SU-DHL-6 (cell line): ENCODE measurements around the gene LONRF2.

Experiments
- H2AFZ ChIP-seq: fragments of 200-600 bp; sonication (generic); 2 replicates; pipeline ENCODE4 v1.6.1; 2014; ENCODE audit warnings: low read depth, mild to moderate bottlenecking, moderate library complexity, mixed read lengths, antibody characterized with exemption, low read length; ENCODE audit not compliant: severe bottlenecking
- H3F3A ChIP-seq: fragments of 200-600 bp; shearing (Covaris generic); 2 replicates; pipeline ENCODE4 v1.6.0; 2016; ENCODE audit warnings: antibody characterized with exemption, mild to moderate bottlenecking; ENCODE audit not compliant: insufficient read depth
- H3K27ac ChIP-seq: fragments of 200-600 bp; sonication (generic); 2 replicates; pipeline ENCODE4 v1.5.1; 2016; ENCODE audit warnings: low read depth, mild to moderate bottlenecking, low read length, moderate library complexity, mixed read lengths
- H3K27me3 ChIP-seq: fragments of 200-600 bp; sonication (generic), shearing (Covaris generic); 2 replicates; pipeline ENCODE4 v1.6.0; 2014; ENCODE audit warnings: mild to moderate bottlenecking, low read length
- H3K36me3 ChIP-seq: fragments of 200-600 bp; sonication (generic); 2 replicates; pipeline ENCODE4 v1.6.1; 2014; ENCODE audit warnings: mild to moderate bottlenecking, low read length, mixed read lengths
- H3K4me2 ChIP-seq: fragments of 300-600, 200-600 bp; shearing (Covaris generic), sonication (generic); 2 replicates; pipeline ENCODE4 v1.6.0; 2014; ENCODE audit warnings: low read length, low read depth, mild to moderate bottlenecking; ENCODE audit not compliant: poor library complexity, severe bottlenecking
- H3K4me3 ChIP-seq: fragments of 200-600 bp; sonication (generic); 2 replicates; pipeline ENCODE4 v1.5.1; 2014; ENCODE audit warnings: antibody characterized with exemption, low read length, mild to moderate bottlenecking, mixed read lengths; ENCODE audit not compliant: insufficient read depth, poor library complexity, severe bottlenecking
- H3K79me2 ChIP-seq: fragments of 200-600 bp; sonication (generic); 2 replicates; pipeline ENCODE4 v1.6.1; 2014; ENCODE audit warnings: mild to moderate bottlenecking, low read length, moderate library complexity; ENCODE audit not compliant: insufficient read depth
- H3K9ac ChIP-seq: fragments of 200-600 bp; sonication (generic); 2 replicates; pipeline ENCODE4 v1.7.0; 2014; ENCODE audit warnings: mild to moderate bottlenecking, low read length
- H3K9me2 ChIP-seq: fragments of 200-600 bp; sonication (generic); replicated peaks from 2 replicates; pipeline ENCODE4 v1.6.1; 2014; ENCODE audit warnings: low read length; ENCODE audit not compliant: insufficient read depth
- H3K9me3 ChIP-seq: fragments of 200-600 bp; sonication (generic); 2 replicates; pipeline ENCODE4 v1.6.1; 2014; ENCODE audit warnings: low read length, mixed read lengths; ENCODE audit not compliant: insufficient read depth
- H4K20me1 ChIP-seq: fragments of 200-600 bp; sonication (generic); 2 replicates; pipeline ENCODE4 v1.6.1; 2014; ENCODE audit warnings: low read depth, mild to moderate bottlenecking, antibody characterized with exemption, low read length, moderate library complexity, mixed read lengths
- CTCF ChIP-seq: fragments of 200-600 bp; sonication (generic); IDR thresholded peaks from one replicate; pipeline ENCODE4 v1.5.1; 2017; ENCODE audit warnings: antibody characterized with exemption, mild to moderate bottlenecking, low read length, moderate library complexity; ENCODE audit not compliant: insufficient read depth, poor library complexity, severe bottlenecking
- EZH2phosphoT487 ChIP-seq: fragments of 200-600 bp; sonication (generic), shearing (Covaris generic); conservative IDR thresholded peaks from 2 replicates; pipeline ENCODE4 v1.6.1; 2018; ENCODE audit warnings: mild to moderate bottlenecking, antibody characterized with exemption, low read length, moderate library complexity, mixed read lengths

Gene LONRF2

GRCh38 chr2:100259106-100259505, 63.2 kb downstream of the LONRF2 start:
- H3K79me2 ChIP-seq: no peaks in the 10 kb centered on the region
- no peaks in the 10 kb centered on the region for H4K20me1 ChIP-seq
- no peak overlapping the region for H3K27ac ChIP-seq
- no peaks in the 10 kb centered on the region for H3F3A ChIP-seq
- no peaks in the 10 kb centered on the region for H3K9me2 ChIP-seq
- no peaks in the 10 kb centered on the region for H3K27me3 ChIP-seq
- H3K4me3 ChIP-seq: no peak overlapping the region
- no peaks in the 10 kb centered on the region for H3K36me3 ChIP-seq
- no peak for TF ChIP-seq CTCF
- no peaks in the 10 kb centered on the region for H3K9me3 ChIP-seq
- H2AFZ ChIP-seq: no peak overlapping the region
- H3K9ac ChIP-seq: no peak overlapping the region
- no peak overlapping the region for H3K4me2 ChIP-seq

DNA sequence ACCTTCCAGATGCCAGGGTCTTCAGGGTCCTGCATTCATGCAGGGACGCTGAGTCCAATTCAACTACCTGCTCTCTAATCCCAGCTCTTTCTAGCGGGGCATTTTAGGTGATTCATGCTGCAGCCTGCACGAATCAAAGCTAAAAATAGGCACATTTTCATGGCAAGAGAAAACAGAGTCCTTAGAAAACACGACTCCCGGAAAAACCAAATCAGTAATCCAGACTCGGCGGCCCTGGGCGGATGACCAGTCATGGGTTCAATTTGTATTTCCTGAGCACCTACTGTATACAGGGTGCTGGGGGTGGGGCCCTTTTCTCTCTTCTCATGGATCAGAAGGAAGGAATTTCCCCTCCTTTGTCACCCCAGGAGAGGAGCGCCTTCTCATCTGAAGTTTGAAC, 64.4 kb downstream of the LONRF2 start:
- no peaks in the 10 kb centered on the region for H3K27me3 ChIP-seq
- no peak for TF ChIP-seq CTCF
- no peak for TF ChIP-seq EZH2phosphoT487
- H3K4me2 ChIP-seq: no peak overlapping the region
- H3K27ac ChIP-seq: no peak overlapping the region
- no peaks in the 10 kb centered on the region for H4K20me1 ChIP-seq
- H3K9me2 ChIP-seq: no peaks in the 10 kb centered on the region
- no peaks in the 10 kb centered on the region for H3F3A ChIP-seq
- no peaks in the 10 kb centered on the region for H3K79me2 ChIP-seq
- H2AFZ ChIP-seq: no peak overlapping the region
- H3K4me3 ChIP-seq: no peak overlapping the region
- H3K36me3 ChIP-seq: no peaks in the 10 kb centered on the region
- no peaks in the 10 kb centered on the region for H3K9me3 ChIP-seq
- no peak overlapping the region for H3K9ac ChIP-seq

GRCh38 chr2:100256849-100257248, 65.5 kb downstream of the LONRF2 start:
- Histone ChIP-seq H3K9ac (no peak overlapping the region), H4K20me1 (no peaks in the 10 kb centered on the region), H3K9me3 (no peaks in the 10 kb centered on the region), H3K27ac (no peak overlapping the region), H3K4me3 (no peak overlapping the region), H3K36me3 (no peaks in the 10 kb centered on the region), H3K9me2 (no peaks in the 10 kb centered on the region), H3F3A (no peaks in the 10 kb centered on the region), H3K4me2 (no peak overlapping the region), H3K27me3 (no peaks in the 10 kb centered on the region), H3K79me2 (no peaks in the 10 kb centered on the region), H2AFZ (no peak overlapping the region)
- TF ChIP-seq CTCF (no peak), EZH2phosphoT487 (no peak)

- Histone ChIP-seq H2AFZ (no peak overlapping the region), H3K9me3 (no peaks in the 10 kb centered on the region), H3F3A (no peaks in the 10 kb centered on the region), H3K27me3 (no peaks in the 10 kb centered on the region), H3K36me3 (no peaks in the 10 kb centered on the region), H4K20me1 (no peaks in the 10 kb centered on the region), H3K4me3 (no peak overlapping the region), H3K9ac (no peak overlapping the region), H3K27ac (no peak overlapping the region), H3K79me2 (no peaks in the 10 kb centered on the region), H3K4me2 (no peak overlapping the region), H3K9me2 (no peaks in the 10 kb centered on the region)
- TF ChIP-seq CTCF (no peak), EZH2phosphoT487 (no peak)
Observed at GRCh38 chr2:100256416-100256815, 65.9 kb downstream of the LONRF2 start.
